Measurements from ENCODE around the gene INTS4. TPM values are rescaled to one million over a fixed set of nuclear protein-coding genes. Genes with fewer than 3 reads are reported as not detected.

The INTS4 gene
- total RNA-seq, 6 experiments from 2014 or later: 23.8 to 30.1 (median 28.3) TPM

DNA sequence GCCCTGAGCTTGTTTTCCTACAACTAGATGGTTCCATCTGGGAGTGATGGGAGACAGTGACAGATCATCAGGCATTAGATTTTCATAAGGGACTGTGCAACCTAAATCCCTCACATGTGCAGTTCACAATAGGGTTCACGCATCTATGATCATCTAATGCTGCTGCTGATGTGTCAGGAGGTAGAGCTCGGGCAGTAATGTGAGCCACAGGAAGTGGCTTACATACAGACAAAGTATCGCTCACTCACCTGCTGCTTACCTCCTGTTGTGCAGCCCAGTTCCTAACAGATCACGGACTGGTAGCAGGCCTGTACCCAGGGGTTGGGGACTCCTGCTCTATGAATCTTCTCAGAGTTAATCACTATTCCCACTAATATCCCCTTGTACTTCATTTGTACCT lies 161.2 kb downstream of the INTS4 start:
- DNase-seq: no peak
- no peaks in the 10 kb centered on the region for H3K27me3 Mint-ChIP-seq (ENCODE audit: insufficient read depth)
- H3K27ac Mint-ChIP-seq: no peak overlapping the region

DNA sequence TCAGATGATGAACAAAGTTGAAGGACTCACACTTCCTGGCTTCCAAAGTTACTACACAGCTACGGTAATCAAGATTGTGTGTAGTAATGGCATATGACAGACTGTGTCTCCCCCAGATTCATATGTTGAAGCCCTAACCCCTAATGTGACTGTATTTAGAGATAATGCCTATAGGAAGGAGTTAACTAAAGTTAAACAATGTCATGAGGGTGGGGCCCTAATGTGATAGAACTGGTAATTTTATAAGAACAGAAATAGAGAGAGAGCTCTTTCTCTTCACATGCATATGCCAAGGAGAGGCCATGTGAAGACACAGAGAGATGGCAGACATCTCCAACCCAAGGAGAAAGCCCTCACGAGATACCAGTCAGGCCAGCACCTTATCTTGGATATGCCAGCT lies 165.5 kb downstream of the INTS4 start:
- H3K27me3 Mint-ChIP-seq (ENCODE audit: insufficient read depth): no peaks in the 10 kb centered on the region
- H3K4me3 Mint-ChIP-seq: no peak overlapping the region
- DNase-seq: no peak
- H3K4me1 Mint-ChIP-seq (ENCODE audit: low read depth): peaks cover 4% of the 10 kb centered on the region
- no peaks in the 10 kb centered on the region for H3K9me3 Mint-ChIP-seq
- H3K36me3 Mint-ChIP-seq (ENCODE audit: low read depth): peaks cover 6% of the 10 kb centered on the region
- H3K27ac Mint-ChIP-seq: no peak overlapping the region
- no peak for TF ChIP-seq CTCF (IDR thresholded peaks at IDR 0.05)

More for the DNA sequence above, 161.2 kb downstream of the INTS4 start:
- Mint-ChIP-seq H3K4me1 (ENCODE audit: low read depth) (no peaks in the 10 kb centered on the region), H3K4me3 (no peak overlapping the region), H3K9me3 (no peaks in the 10 kb centered on the region), H3K36me3 (ENCODE audit: low read depth) (peaks cover 8% of the 10 kb centered on the region)
- TF ChIP-seq CTCF (IDR thresholded peaks at IDR 0.05): no peak

Other genes starting within 250 kb of the INTS4 start
- gene RSF1, start 173.9 kb downstream of the INTS4 start, total RNA-seq (2021; fragmentation: NEBNext Ultra II Directional; extraction: Animal tissue kit (Norgen Biotek cat#: 25700)): 10 to 100 TPM; 44.7 to 59.2 (median 55.3) TPM
- 10 to 100 TPM; 33.3 to 48.5 (median 39.5) TPM for gene AAMDC, start 173.5 kb downstream of the INTS4 start, total RNA-seq (2021; fragmentation: NEBNext Ultra II Directional; extraction: Animal tissue kit (Norgen Biotek cat#: 25700))
- gene KCTD14, start 28.6 kb upstream of the INTS4 start, total RNA-seq (2021; fragmentation: NEBNext Ultra II Directional; extraction: Animal tissue kit (Norgen Biotek cat#: 25700)): 1 to 10 TPM in 2 of 6 experiments, under 1 TPM in 4; 0.17 to 1.5 (median 0.64) TPM
- gene THRSP, start 69.2 kb upstream of the INTS4 start, total RNA-seq (2021; fragmentation: NEBNext Ultra II Directional; extraction: Animal tissue kit (Norgen Biotek cat#: 25700)): not detected
- gene NDUFC2, start 85.2 kb upstream of the INTS4 start, total RNA-seq (2021; fragmentation: NEBNext Ultra II Directional; extraction: Animal tissue kit (Norgen Biotek cat#: 25700)): 100 to 1,000 TPM; 330 to 476 (median 410) TPM
- 10 to 100 TPM; 62.0 to 84.0 (median 69.8) TPM for gene ALG8, start 145.0 kb upstream of the INTS4 start, total RNA-seq (2021; fragmentation: NEBNext Ultra II Directional; extraction: Animal tissue kit (Norgen Biotek cat#: 25700))
- gene KCTD21, start 194.0 kb upstream of the INTS4 start, total RNA-seq (2021; fragmentation: NEBNext Ultra II Directional; extraction: Animal tissue kit (Norgen Biotek cat#: 25700)): 10 to 100 TPM; 10.4 to 15.7 (median 12.6) TPM
- 10 to 100 TPM in 1 of 6 experiments, 1 to 10 TPM in 5; 8.5 to 10.6 (median 9.0) TPM for gene USP35, start 194.3 kb upstream of the INTS4 start, total RNA-seq (2021; fragmentation: NEBNext Ultra II Directional; extraction: Animal tissue kit (Norgen Biotek cat#: 25700))

Measured in HFFc6 (cell line).